ENCODE data around the gene ZNF577. TPM values are rescaled to one million over a fixed set of nuclear protein-coding genes. Genes with fewer than 3 reads are reported as not detected.

Gene ZNF577
- total and polyA plus RNA-seq, 2 of the 4 experiments (the other 2 are of a cell fraction) = 2.9 to 5.8 TPM

GRCh38 chr19:51916167-51916566, 28.4 kb upstream of the ZNF577 start:
- Histone ChIP-seq H3K27me3 (ENCODE audit: control insufficient read depth, insufficient read depth, low read length) (no peaks in the 10 kb centered on the region), H3K9ac (ENCODE audit: low read depth, low read length) (no peak overlapping the region), H2AK5ac (ENCODE audit: low read depth, low read length) (no peak overlapping the region), H3K9me1 (ENCODE audit: insufficient read depth, low read length) (no peaks in the 10 kb centered on the region), H2BK20ac (ENCODE audit: low read depth, low read length) (no peak overlapping the region), H3K36me3 (ENCODE audit: control insufficient read depth, insufficient read depth, low read length) (no peaks in the 10 kb centered on the region), H3K9me3 (ENCODE audit: control insufficient read depth, insufficient read depth, low read length) (peaks cover 42% of the 10 kb centered on the region), H3K79me1 (ENCODE audit: low read depth in 1 of 2, low read length in 2 of 2) (no peaks in the 10 kb centered on the region), H4K5ac (ENCODE audit: low read depth, low read length) (no peak overlapping the region), H2AK9ac (replicated peaks; ENCODE audit: low read depth, low read length, poor library complexity) (no peak overlapping the region), H3K56ac (ENCODE audit: extremely low read depth, insufficient read depth, low read length) (no peak overlapping the region), H3K4me2 (ENCODE audit: low read depth, low read length) (no peak overlapping the region), H3K27ac (ENCODE audit: insufficient read depth, low read length) (no peak overlapping the region), H3K23ac (ENCODE audit: low read depth, low read length) (no peak overlapping the region), H3K4ac (ENCODE audit: low read depth, low read length) (no peak overlapping the region), H3K4me1 (ENCODE audit: control insufficient read depth, insufficient read depth, low read length) (no peaks in the 10 kb centered on the region), H2BK120ac (ENCODE audit: low read depth, low read length) (no peak overlapping the region), H2AFZ (replicated peaks; ENCODE audit: low read length, poor library complexity) (no peak overlapping the region), H2BK5ac (ENCODE audit: low read depth, low read length, poor library complexity, severe bottlenecking) (no peak overlapping the region), H4K91ac (ENCODE audit: insufficient read depth, low read depth, low read length) (no peak overlapping the region), H4K20me1 (ENCODE audit: insufficient read depth, low read length) (no peaks in the 10 kb centered on the region), H2BK15ac (ENCODE audit: low read depth, low read length) (no peak overlapping the region), H3K18ac (ENCODE audit: low read depth, low read length) (no peak overlapping the region), H3K4me3 (ENCODE audit: insufficient read depth, low read depth, low read length) (no peak overlapping the region), H4K8ac (ENCODE audit: low read depth in 2 of 2, low read length in 2 of 2) (no peak overlapping the region), H3K14ac (replicated peaks; ENCODE audit: low read depth, low read length) (no peak overlapping the region)
- no TSS peak for BruUV-seq (replicated peaks)
- intact Hi-C loops (cut with micrococcal nuclease) = no loop called here
- ChIA-PET POLR2A (ENCODE audit: unreplicated experiment) (no interaction called here), CTCF (interaction anchor here (0.6 kb wide), 1 partner anchor 1531 kb away, joined by 3 read pairs; no protein-coding TSS in a partner anchor)
- DNase-seq (no peak), ATAC-seq (ENCODE audit: low read depth) (no peak)
- dilution Hi-C loops (cut with HindIII; ENCODE audit: low sequenced_read_pairs, unreplicated experiment) = no loop called here
- WGBS, 2 experiments (ENCODE audit: extremely low coverage in 2 of 2, insufficient read length in 1 of 2) = no CpG with 5 or more reads among the region's 1 CpG
- in situ Hi-C loops (cut with MboI; ENCODE audit: low sequenced_read_pairs) = no loop called here
- TF ChIP-seq NFE2L2 (IDR thresholded peaks at IDR 0.05; ENCODE audit: low read depth, low read length) (no peak), BHLHE40 (IDR thresholded peaks at IDR 0.05; ENCODE audit: low read depth, low read length) (no peak), SMC3 (IDR thresholded peaks at IDR 0.05; ENCODE audit: low read depth, low read length) (no peak), POLR2A (IDR thresholded peaks at IDR 0.05; ENCODE audit: low read depth, low read length) (no peak), RFX5 (IDR thresholded peaks at IDR 0.05; ENCODE audit: low read depth, low read length) (no peak), FOS (IDR thresholded peaks at IDR 0.05; ENCODE audit: low read depth, low read length) (no peak), MAFK (IDR thresholded peaks at IDR 0.05; ENCODE audit: low read depth, low read length) (no peak), MAZ (IDR thresholded peaks at IDR 0.05; ENCODE audit: borderline replicate concordance, low read depth, low read length) (no peak)

Measured in IMR-90 (cell line).